ENCODE data around the gene MAN2A1.

DNA sequence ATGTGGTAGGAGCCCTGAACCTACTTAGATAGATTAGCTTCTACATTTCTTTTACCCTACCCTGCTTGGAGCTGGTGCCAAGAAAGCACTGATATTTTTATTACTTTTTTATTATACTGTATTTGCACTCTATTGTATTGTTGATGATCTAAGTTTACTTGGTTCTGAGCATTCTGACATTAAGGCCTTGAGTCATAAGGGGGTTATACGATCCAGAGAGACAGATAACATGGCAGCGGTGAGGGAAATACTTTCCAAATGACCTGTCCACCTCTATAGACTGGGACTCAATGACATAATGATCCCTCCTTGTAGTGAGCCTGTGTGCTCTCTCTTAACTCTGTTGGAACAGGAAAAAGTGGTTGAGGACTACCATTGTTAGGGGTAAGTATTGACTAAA is 176.3 kb downstream of the MAN2A1 start:
- TF ChIP-seq, protein P1, sequence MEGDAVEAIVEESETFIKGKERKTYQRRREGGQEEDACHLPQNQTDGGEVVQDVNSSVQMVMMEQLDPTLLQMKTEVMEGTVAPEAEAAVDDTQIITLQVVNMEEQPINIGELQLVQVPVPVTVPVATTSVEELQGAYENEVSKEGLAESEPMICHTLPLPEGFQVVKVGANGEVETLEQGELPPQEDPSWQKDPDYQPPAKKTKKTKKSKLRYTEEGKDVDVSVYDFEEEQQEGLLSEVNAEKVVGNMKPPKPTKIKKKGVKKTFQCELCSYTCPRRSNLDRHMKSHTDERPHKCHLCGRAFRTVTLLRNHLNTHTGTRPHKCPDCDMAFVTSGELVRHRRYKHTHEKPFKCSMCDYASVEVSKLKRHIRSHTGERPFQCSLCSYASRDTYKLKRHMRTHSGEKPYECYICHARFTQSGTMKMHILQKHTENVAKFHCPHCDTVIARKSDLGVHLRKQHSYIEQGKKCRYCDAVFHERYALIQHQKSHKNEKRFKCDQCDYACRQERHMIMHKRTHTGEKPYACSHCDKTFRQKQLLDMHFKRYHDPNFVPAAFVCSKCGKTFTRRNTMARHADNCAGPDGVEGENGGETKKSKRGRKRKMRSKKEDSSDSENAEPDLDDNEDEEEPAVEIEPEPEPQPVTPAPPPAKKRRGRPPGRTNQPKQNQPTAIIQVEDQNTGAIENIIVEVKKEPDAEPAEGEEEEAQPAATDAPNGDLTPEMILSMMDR (conservative IDR thresholded peaks at IDR 0.05; ENCODE audit: low read length), result no peak
- TF ChIP-seq EZH2phosphoT487 (IDR thresholded peaks at IDR 0.05; ENCODE audit: borderline replicate concordance, low read depth, low read length), result no peak
